GM19324 (cell line): ENCODE data around the gene MROH2A.

ENCODE experiments used
- ATAC-seq: cut with Tn5 transposase; IDR thresholded peaks from one replicate; pipeline ENCODE4 v1.9.1; 2021; ENCODE audit warnings: mild to moderate bottlenecking, moderate library complexity; ENCODE audit not compliant: unreplicated experiment, low FRiP score

MROH2A gene

DNA sequence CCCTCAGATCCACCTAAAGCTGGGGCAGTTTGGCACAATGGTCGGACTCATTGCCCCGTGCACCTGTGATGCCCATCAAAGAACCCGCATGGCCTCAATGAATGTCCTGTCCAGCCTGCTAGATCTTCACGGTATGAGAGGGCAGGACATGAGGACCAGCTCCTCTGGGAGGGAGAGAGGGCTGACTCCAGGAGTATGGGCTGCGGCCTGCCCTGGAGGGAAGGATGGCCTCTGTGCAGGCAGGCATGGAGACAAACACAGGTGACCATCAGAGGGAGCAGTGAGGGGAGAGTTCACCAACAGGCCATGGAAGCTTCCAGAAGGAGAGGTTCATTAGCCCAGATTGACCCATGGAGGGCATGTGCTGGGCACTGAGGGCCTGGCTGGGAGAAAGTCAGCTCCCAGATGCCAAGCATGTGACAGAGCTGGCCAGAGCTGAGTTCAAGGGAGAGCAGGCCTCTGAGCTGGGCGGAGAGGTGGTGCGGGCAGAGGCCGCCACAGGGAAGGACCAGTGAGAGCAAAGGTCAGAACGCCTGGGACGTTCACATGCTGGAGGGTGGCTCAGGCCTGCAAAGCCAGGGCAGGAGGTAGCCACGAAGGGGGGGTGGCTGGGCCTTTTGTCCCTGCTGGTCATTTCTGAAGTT, 40.0 kb downstream of the MROH2A start:
- ATAC-seq, result no peak

DNA sequence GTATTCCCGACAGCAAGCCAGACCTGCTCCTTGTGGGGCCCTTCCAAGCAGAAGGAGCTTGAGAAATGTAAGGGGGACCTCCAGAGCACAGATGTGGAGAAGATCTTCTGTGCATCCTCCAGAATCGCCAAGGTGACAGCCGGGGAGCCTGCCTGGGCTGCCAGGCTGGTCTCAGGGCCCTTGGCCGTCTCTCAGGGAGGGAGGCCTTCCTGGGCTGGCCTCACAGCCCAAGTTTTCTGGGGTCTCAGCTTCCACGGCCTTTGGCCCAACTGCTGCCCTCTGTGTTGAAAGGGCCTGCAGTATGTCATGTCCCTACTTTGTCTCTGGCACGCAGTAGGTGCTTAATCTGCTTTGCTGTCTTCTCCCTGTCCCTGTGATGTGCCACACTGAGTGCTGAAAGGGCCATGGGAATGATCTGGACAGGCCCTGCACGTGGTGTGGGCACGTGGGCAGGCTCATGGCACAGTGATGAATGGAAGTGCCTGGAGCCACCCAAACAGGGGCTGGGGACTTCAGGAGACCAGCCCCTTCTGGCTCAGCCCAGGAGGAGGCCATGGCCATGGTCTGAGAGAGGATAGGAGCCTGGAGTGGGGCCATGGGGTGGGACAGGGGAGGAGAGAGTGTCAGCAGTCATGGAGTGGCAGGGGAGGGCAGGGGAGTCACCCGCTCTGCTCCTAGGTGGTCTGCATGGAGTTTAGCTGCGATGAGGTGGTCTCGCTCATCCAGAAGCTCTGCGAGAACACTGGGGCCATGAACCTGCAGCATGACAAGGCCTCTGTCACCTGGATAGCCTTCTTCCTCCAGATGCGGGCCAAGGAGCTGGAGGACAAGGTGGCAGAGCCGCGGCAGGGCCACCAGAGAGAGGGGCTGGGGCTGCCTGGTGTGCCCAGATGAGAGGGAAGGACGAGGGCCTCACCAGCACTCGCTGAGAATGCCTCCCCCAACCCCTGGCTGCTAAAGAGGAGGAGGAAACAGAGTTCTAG, 40.8 kb downstream of the MROH2A start:
- ATAC-seq, result no peak

GRCh38 chr2:233819884-233820773, 42.0 kb downstream of the MROH2A start:
- ATAC-seq, result no peak

DNA sequence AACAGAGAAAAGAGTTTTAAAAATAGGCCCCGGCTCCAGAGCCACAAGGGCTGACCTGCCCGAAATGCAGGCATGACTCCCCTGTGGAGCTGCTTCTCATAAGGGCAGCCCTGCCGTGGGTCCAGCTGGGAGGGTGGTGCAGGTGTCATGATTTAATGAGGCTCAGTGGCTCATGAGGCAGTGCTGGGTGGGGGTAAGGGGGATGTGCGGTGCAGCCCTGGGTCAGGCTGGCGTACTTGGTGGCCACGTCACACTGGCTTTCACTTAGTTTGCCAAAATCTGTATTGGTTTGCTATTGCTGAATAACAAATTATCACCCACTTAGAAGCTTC, 42.6 kb downstream of the MROH2A start:
- ATAC-seq, result no peak

GRCh38 chr2:233821196-233821595, 43.1 kb downstream of the MROH2A start:
- no peak for ATAC-seq

DNA sequence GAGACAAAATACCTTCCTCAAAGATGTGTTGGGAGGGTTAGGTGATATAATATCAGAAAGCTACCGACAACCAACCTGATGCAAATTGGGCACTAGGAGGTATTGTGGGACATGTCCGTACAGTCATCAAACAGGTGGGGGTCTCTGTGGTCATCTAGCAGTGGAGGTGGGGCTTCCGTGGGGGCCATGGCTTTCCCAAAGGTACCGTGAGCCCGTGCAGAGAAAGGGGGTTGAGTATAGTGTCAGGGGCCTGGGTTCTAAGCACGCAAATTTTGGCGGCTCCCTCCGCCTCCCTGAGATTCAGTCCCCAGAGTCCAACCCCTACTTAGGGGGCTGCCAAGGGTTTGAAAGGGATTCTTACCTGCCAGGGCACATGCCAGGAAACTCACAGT, 43.6 kb downstream of the MROH2A start:
- no peak for ATAC-seq

DNA sequence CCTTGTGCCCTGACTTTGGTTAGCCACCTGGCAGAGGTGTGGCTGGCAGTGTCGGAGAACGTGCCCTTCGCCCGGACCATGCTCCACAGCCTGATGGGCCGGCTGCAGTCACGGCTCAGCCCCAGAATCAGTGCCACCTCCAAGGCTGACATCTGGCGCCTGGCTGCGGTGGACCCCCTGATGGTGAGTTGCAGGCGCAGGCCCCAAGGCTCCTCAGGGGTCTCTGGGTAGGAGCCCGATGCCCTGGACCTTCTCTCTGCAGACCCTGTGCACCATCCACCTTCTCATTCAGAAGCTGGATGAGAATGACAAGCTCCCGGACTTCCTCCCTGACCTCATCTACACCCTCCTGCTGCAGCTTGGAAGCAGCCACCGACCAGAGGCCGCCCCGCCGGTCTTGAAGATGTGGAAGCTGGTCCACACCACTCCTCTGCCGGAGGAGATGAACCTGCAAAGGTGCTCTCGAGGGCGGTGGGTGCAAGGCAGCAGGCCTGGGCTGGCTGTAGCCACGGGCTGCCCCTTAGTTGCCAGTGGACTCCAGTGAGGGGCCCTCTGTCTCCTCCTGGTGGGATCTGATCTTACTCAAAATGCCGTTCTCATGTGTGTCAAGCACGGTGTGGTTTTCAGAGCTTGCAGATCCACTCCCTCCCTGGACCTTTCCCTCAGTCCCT, 44.1 kb downstream of the MROH2A start:
- ATAC-seq, result no peak

DNA sequence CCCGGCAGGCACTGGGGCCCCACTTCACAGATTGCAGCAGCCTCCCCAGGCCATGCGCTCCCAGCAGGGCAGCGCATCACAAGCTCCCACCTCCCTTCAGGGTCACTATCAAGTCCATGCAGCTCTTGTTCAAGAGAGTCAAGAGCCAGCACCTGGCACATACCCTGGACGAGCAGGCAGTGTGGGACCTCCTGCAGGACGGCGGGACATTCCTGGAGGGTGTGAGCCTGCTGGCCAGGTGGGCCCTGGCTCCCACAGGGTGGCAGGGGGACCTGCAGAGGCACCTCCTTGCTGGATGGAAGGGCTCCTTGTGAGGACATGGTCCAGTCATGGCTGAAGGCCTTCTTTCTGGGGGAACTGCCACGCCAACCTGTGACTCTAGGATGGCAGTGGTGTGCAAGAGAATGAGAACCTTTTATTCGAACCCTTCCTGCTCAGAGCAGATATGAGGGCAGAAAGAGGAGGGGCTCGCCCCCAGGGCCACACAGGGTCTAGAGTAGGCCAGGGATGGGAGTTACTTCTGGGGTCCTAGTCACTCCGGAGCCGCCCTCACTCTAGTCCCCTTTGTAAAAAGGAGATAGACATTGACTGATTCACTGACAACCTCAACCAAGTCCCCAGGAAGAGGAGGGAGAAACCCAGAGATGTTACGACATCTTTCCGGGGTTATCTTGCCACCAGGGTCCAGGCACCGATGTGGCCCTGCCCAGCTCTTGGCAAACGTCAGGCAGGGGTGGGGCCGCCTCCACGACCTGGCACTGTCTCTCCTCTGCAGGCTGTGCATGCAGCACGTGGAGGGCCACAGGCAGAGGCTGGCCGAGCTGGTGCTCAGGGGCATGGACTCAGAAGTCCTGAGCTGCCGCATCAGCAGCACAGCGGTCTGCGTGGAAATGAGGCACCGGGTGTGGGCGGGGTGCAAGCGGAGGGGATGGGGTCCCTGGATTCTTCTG, 44.9 kb downstream of the MROH2A start:
- no peak for ATAC-seq

- no peak for ATAC-seq
Measured at GRCh38 chr2:233823731-233824121, 45.6 kb downstream of the MROH2A start.

DNA sequence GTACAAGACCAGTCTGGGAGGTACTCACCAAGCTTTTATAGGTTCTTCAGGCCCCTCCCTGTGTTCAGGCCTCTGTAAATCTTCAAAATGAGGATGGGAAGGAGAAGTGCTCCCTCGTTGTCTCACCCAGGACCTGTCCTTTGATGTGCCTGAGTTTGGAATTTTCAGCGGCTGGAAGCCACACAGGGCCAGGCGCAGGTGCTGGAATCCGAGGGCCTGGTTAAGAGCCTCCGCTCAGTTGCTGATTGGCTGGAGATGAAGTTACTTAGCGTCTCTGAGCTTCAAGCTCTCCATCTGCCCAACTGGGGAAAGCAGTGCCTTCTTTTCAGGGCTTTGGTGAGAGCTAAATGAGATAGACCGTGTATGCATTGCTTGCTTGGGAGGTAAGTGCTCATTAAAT, 46.2 kb downstream of the MROH2A start:
- ATAC-seq, result no peak

GRCh38 chr2:233828546-233829192, 50.5 kb downstream of the MROH2A start:
- no peak for ATAC-seq

GRCh38 chr2:233829193-233830110, 51.3 kb downstream of the MROH2A start:
- no peak for ATAC-seq

- ATAC-seq, result no peak
Measured at GRCh38 chr2:233830111-233830802, 52.1 kb downstream of the MROH2A start.

GRCh38 chr2:233831011-233831721, 53.0 kb downstream of the MROH2A start:
- no peak for ATAC-seq

DNA sequence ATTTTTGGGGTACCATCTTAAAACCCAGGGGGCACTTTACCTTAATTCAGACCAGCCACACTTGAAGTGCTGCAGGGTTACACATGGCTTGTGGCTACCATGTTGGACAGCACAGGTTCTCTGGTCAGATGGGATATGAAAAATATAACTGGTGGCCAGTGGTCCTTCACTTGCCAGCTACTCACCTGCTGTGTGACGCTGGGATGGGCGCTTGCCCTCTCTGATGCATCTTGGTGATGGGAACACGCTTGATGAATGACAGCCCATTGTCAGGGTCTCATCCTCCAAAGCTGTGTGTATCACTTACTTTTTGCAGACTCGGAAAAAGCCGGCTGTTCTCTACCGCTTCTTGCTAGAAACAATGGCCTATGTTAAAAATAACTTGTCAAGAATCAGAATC, 53.7 kb downstream of the MROH2A start:
- no peak for ATAC-seq

- ATAC-seq, result no peak
Measured at GRCh38 chr2:233832414-233832813, 54.3 kb downstream of the MROH2A start.

GRCh38 chr2:233832869-233833311, 54.8 kb downstream of the MROH2A start:
- no peak for ATAC-seq
